IgD-negative memory B cell (primary cell): Measurements from ENCODE around the gene LIN7B. TPM values are rescaled to one million over a fixed set of nuclear protein-coding genes. Genes with fewer than 3 reads are reported as not detected.
A peak's percentile ranks its signal among the peaks of the same experiment; 100 is the strongest.
"Not testable (repeated sequence)": the region's sequence is repeated elsewhere in the genome, so short reads cannot be mapped to it uniquely, and the experiment has no call there.

ENCODE experiments used
- H3K27ac Mint-ChIP-seq, 3 donors: one replicate each; pipeline ENCODE4 v1.8.0; 2020 to 2022; ENCODE audit warnings: mild to moderate bottlenecking in 3 of 3, mixed read lengths in 3 of 3, moderate library complexity in 1 of 3
- H3K27me3 Mint-ChIP-seq: one replicate; pipeline ENCODE4 v1.8.0; 2021; ENCODE audit warnings: mixed read lengths
- H3K36me3 Mint-ChIP-seq: one replicate; pipeline ENCODE4 v1.8.0; 2020; ENCODE audit warnings: mild to moderate bottlenecking, mixed read lengths
- H3K4me1 Mint-ChIP-seq, 3 donors: one replicate each; pipeline ENCODE4 v1.8.0; 2020 to 2022; ENCODE audit warnings: mixed read lengths in 3 of 3, mild to moderate bottlenecking in 1 of 3
- H3K4me3 Mint-ChIP-seq, 4 donors: one replicate each; pipeline ENCODE4 v1.8.0; 2020 to 2022; ENCODE audit warnings: mild to moderate bottlenecking in 4 of 4, mixed read lengths in 4 of 4, moderate library complexity in 3 of 4
- H3K9me3 Mint-ChIP-seq, 3 donors: one replicate each; pipeline ENCODE4 v1.8.0; 2020 to 2021; ENCODE audit warnings: mixed read lengths in 3 of 3, mild to moderate bottlenecking in 1 of 3
- polyA plus RNA-seq: library from polyadenylated mRNA; unstranded; fragments of 300-500 nt; fragmentation: Illumina TruSeq; gene quantifications from one replicate; pipeline ENCODE4 v1.2.3, GENCODE V29; 2021

Gene LIN7B
- polyA plus RNA-seq, 1 donor from 2014 or later = 8.3 TPM

GRCh38 chr19:49120325-49120683 lies 6.1 kb downstream of the LIN7B start:
- peaks cover 13 to 18% (median 16%) of the 10 kb centered on the region in 3 donors for H3K4me1 Mint-ChIP-seq
- H3K9me3 Mint-ChIP-seq = no peaks in the 10 kb centered on the region
- no peaks in the 10 kb centered on the region for H3K36me3 Mint-ChIP-seq
- H3K27ac Mint-ChIP-seq = peak overlapping the region in 1 of 3 donors; percentile 37
- peaks cover 7% of the 10 kb centered on the region for H3K27me3 Mint-ChIP-seq
- H3K4me3 Mint-ChIP-seq = peak overlapping the region; percentile 73 to 88 (median 82)

GRCh38 chr19:49120868-49121267 lies 6.7 kb downstream of the LIN7B start:
- Mint-ChIP-seq H3K27ac (peak overlapping the region in 1 of 3 donors; percentile 37), H3K4me1 (peaks cover 13 to 18% (median 14%) of the 10 kb centered on the region in 3 donors), H3K4me3 (peak overlapping the region; percentile 73 to 88 (median 82)), H3K36me3 (no peaks in the 10 kb centered on the region), H3K27me3 (peaks cover 7% of the 10 kb centered on the region), H3K9me3 (no peaks in the 10 kb centered on the region)

- not testable (repeated sequence) for H3K36me3 Mint-ChIP-seq, H3K27ac Mint-ChIP-seq, H3K9me3 Mint-ChIP-seq, H3K27me3 Mint-ChIP-seq
- peaks cover 14 to 15% (median 15%) of the 10 kb centered on the region in 3 donors for H3K4me1 Mint-ChIP-seq
- peak overlapping the region in 1 of 4 donors; percentile 8 for H3K4me3 Mint-ChIP-seq
These were observed 7.7 kb downstream of the LIN7B start for GRCh38 chr19:49121841-49122240.

- peaks cover 7 to 14% (median 12%) of the 10 kb centered on the region in 3 donors for H3K4me1 Mint-ChIP-seq
- not testable (repeated sequence) for H3K9me3 Mint-ChIP-seq, H3K36me3 Mint-ChIP-seq, H3K27me3 Mint-ChIP-seq
- peak overlapping the region in 1 of 3 donors; percentile 28 for H3K27ac Mint-ChIP-seq
- peak overlapping the region in 1 of 4 donors; percentile 52 for H3K4me3 Mint-ChIP-seq
These were observed 9.1 kb downstream of the LIN7B start for GRCh38 chr19:49123285-49123684.

- Mint-ChIP-seq H3K27ac (no peak overlapping the region), H3K4me3 (peak overlapping the region in 2 of 4 donors; percentile 32 to 43), H3K27me3 (peaks cover 7% of the 10 kb centered on the region), H3K4me1 (peaks cover 0 to 18% (median 10%) of the 10 kb centered on the region in 3 donors), H3K9me3 (peaks cover 0 to 2% (median 0%) of the 10 kb centered on the region in 3 donors), H3K36me3 (no peaks in the 10 kb centered on the region)
These were observed 11.0 kb downstream of the LIN7B start for GRCh38 chr19:49125025-49125731.

- Mint-ChIP-seq H3K36me3 (no peaks in the 10 kb centered on the region), H3K27me3 (no peaks in the 10 kb centered on the region), H3K27ac (no peak overlapping the region), H3K9me3 (peaks cover 0 to 2% (median 0%) of the 10 kb centered on the region in 3 donors), H3K4me1 (peaks cover 0 to 11% (median 4%) of the 10 kb centered on the region in 3 donors), H3K4me3 (no peak overlapping the region)
These were observed 12.4 kb downstream of the LIN7B start for GRCh38 chr19:49126575-49126974.

GRCh38 chr19:49127225-49127624 lies 13.1 kb downstream of the LIN7B start:
- H3K4me1 Mint-ChIP-seq = peaks cover 0 to 11% (median 4%) of the 10 kb centered on the region in 3 donors
- not testable (repeated sequence) for H3K9me3 Mint-ChIP-seq, H3K36me3 Mint-ChIP-seq, H3K4me3 Mint-ChIP-seq, H3K27ac Mint-ChIP-seq, H3K27me3 Mint-ChIP-seq

GRCh38 chr19:49127674-49128544 lies 13.7 kb downstream of the LIN7B start:
- peak overlapping the region in 1 of 3 donors; percentile 3 for H3K27ac Mint-ChIP-seq
- no peaks in the 10 kb centered on the region for H3K36me3 Mint-ChIP-seq
- H3K9me3 Mint-ChIP-seq = peaks cover 0 to 2% (median 0%) of the 10 kb centered on the region in 3 donors
- peak overlapping the region; percentile 36 to 97 (median 88) for H3K4me3 Mint-ChIP-seq
- H3K4me1 Mint-ChIP-seq = peaks cover 0 to 12% (median 4%) of the 10 kb centered on the region in 3 donors
- H3K27me3 Mint-ChIP-seq = no peaks in the 10 kb centered on the region

- Mint-ChIP-seq H3K27me3 (peaks cover 2% of the 10 kb centered on the region), H3K9me3 (peaks cover 0 to 2% (median 0%) of the 10 kb centered on the region in 3 donors), H3K27ac (peak overlapping the region in 1 of 3 donors; percentile 68), H3K4me3 (peak overlapping the region; percentile 13 to 91 (median 60)), H3K36me3 (no peaks in the 10 kb centered on the region), H3K4me1 (peaks cover 0 to 12% (median 4%) of the 10 kb centered on the region in 3 donors)
These were observed 14.5 kb downstream of the LIN7B start for GRCh38 chr19:49128545-49129237.

- no peaks in the 10 kb centered on the region for H3K36me3 Mint-ChIP-seq
These were observed 15.0 kb downstream of the LIN7B start for GRCh38 chr19:49129238-49129583.

GRCh38 chr19:49130325-49130724 lies 16.2 kb downstream of the LIN7B start:
- no peak overlapping the region for H3K4me3 Mint-ChIP-seq

More at GRCh38 chr19:49129238-49129583, 15.0 kb downstream of the LIN7B start:
- peaks cover 0 to 2% (median 0%) of the 10 kb centered on the region in 3 donors for H3K9me3 Mint-ChIP-seq
- H3K27me3 Mint-ChIP-seq = peaks cover 2% of the 10 kb centered on the region
- peaks cover 0 to 12% (median 4%) of the 10 kb centered on the region in 3 donors for H3K4me1 Mint-ChIP-seq
- H3K4me3 Mint-ChIP-seq = peak overlapping the region in 1 of 4 donors; percentile 91
- H3K27ac Mint-ChIP-seq = no peak overlapping the region

GRCh38 chr19:49132974-49133609 lies 18.9 kb downstream of the LIN7B start:
- peaks cover 0 to 10% (median 3%) of the 10 kb centered on the region in 3 donors for H3K4me1 Mint-ChIP-seq
- peaks cover 0 to 2% (median 0%) of the 10 kb centered on the region in 3 donors for H3K9me3 Mint-ChIP-seq
- peaks cover 12% of the 10 kb centered on the region for H3K27me3 Mint-ChIP-seq
- H3K27ac Mint-ChIP-seq = peak overlapping the region in 1 of 3 donors; percentile 19
- H3K4me3 Mint-ChIP-seq = no peak overlapping the region
- H3K36me3 Mint-ChIP-seq = peaks cover 1% of the 10 kb centered on the region

More at GRCh38 chr19:49130325-49130724, 16.2 kb downstream of the LIN7B start:
- Mint-ChIP-seq H3K27me3 (peaks cover 7% of the 10 kb centered on the region), H3K4me1 (peaks cover 0 to 12% (median 4%) of the 10 kb centered on the region in 3 donors), H3K9me3 (peaks cover 0 to 2% (median 0%) of the 10 kb centered on the region in 3 donors), H3K36me3 (no peaks in the 10 kb centered on the region), H3K27ac (no peak overlapping the region)

GRCh38 chr19:49133621-49134454 lies 19.7 kb downstream of the LIN7B start:
- H3K36me3 Mint-ChIP-seq = peaks cover 1% of the 10 kb centered on the region
- peaks cover 0 to 2% (median 0%) of the 10 kb centered on the region in 3 donors for H3K9me3 Mint-ChIP-seq
- H3K4me1 Mint-ChIP-seq = peaks cover 0 to 4% (median 1%) of the 10 kb centered on the region in 3 donors
- H3K4me3 Mint-ChIP-seq = peak overlapping the region in 3 of 4 donors; percentile 8 to 78 (median 20)
- no peak overlapping the region for H3K27ac Mint-ChIP-seq
- H3K27me3 Mint-ChIP-seq = peaks cover 12% of the 10 kb centered on the region
